H9 (cell line): ENCODE data around the gene SELENOI. TPM values are rescaled to one million over a fixed set of nuclear protein-coding genes. Genes with fewer than 3 reads are reported as not detected.

ENCODE experiments used
- DNase-seq: peaks from one replicate; pipeline ENCODE4 v3.0.0-alpha.2; 2017
- H2AFZ ChIP-seq: one replicate; pipeline ENCODE4 v1.6.1; 2013; ENCODE audit warnings: mild to moderate bottlenecking, low read length, control low read depth, moderate library complexity
- H2AK5ac ChIP-seq: 2 replicates; pipeline ENCODE4 v1.6.1; 2013; ENCODE audit warnings: low read length, control low read depth, mixed read lengths; ENCODE audit not compliant: insufficient read length
- H2BK120ac ChIP-seq: one replicate; pipeline ENCODE4 v1.6.1; 2013; ENCODE audit warnings: low read depth, mild to moderate bottlenecking, low read length, control low read depth, inconsistent platforms; ENCODE audit not compliant: poor library complexity, severe bottlenecking
- H2BK12ac ChIP-seq: 2 replicates; pipeline ENCODE4 v1.6.1; 2013; ENCODE audit warnings: low read length, control low read depth, mixed read lengths, low read depth; ENCODE audit not compliant: insufficient read length
- H2BK15ac ChIP-seq: 2 replicates; pipeline ENCODE4 v1.6.1; 2013; ENCODE audit warnings: low read depth, low read length, control low read depth
- H2BK20ac ChIP-seq: one replicate; pipeline ENCODE4 v1.6.1; 2013; ENCODE audit warnings: low read depth, mild to moderate bottlenecking, low read length, control low read depth, inconsistent platforms; ENCODE audit not compliant: poor library complexity, severe bottlenecking
- H2BK5ac ChIP-seq: 2 replicates; pipeline ENCODE4 v1.6.1; 2013; ENCODE audit warnings: low read length, control low read depth, mixed read lengths; ENCODE audit not compliant: insufficient read length
- H3K14ac ChIP-seq: 2 replicates; pipeline ENCODE4 v1.6.1; 2013; ENCODE audit warnings: low read length, control low read depth; ENCODE audit not compliant: insufficient read depth
- H3K18ac ChIP-seq: 2 replicates; pipeline ENCODE4 v1.6.1; 2013; ENCODE audit warnings: low read depth, mild to moderate bottlenecking, mixed read lengths, low read length, control low read depth; ENCODE audit not compliant: insufficient read length
- H3K23ac ChIP-seq: 2 replicates; pipeline ENCODE4 v1.6.1; 2013; ENCODE audit warnings: low read length, control low read depth, mixed read lengths, low read depth; ENCODE audit not compliant: insufficient read length
- H3K23me2 ChIP-seq: 2 replicates; pipeline ENCODE4 v1.6.1; 2013; ENCODE audit warnings: low read depth, mild to moderate bottlenecking, mixed read lengths, low read length, control low read depth; ENCODE audit not compliant: insufficient read length, poor library complexity, severe bottlenecking
- H3K27ac ChIP-seq: 2 replicates; pipeline ENCODE4 v1.5.1; 2013; ENCODE audit warnings: low read length, control low read depth, mixed read lengths, low read depth; ENCODE audit not compliant: insufficient read length
- H3K27me3 ChIP-seq: 2 replicates; pipeline ENCODE4 v1.6.1; 2013; ENCODE audit warnings: low read length, control low read depth, inconsistent platforms; ENCODE audit not compliant: insufficient read depth
- H3K4ac ChIP-seq: 2 replicates; pipeline ENCODE4 v1.6.1; 2013; ENCODE audit warnings: low read depth, mild to moderate bottlenecking, control low read depth, inconsistent platforms, low read length, moderate library complexity
- H3K4me1 ChIP-seq: 2 replicates; pipeline ENCODE4 v1.6.1; 2013; ENCODE audit warnings: low read length, control low read depth, inconsistent platforms; ENCODE audit not compliant: insufficient read depth
- H3K4me2 ChIP-seq: 2 replicates; pipeline ENCODE4 v1.6.1; 2013; ENCODE audit warnings: low read length, control low read depth, mixed read lengths; ENCODE audit not compliant: insufficient read length, insufficient read depth
- H3K56ac ChIP-seq: 2 replicates; pipeline ENCODE4 v1.6.1; 2013; ENCODE audit warnings: low read depth, mild to moderate bottlenecking, mixed read lengths, low read length, control low read depth; ENCODE audit not compliant: insufficient read length
- H3K79me1 ChIP-seq: 2 replicates; pipeline ENCODE4 v1.6.1; 2013; ENCODE audit warnings: low read depth, mild to moderate bottlenecking, moderate library complexity, low read length, control low read depth, inconsistent platforms; ENCODE audit not compliant: insufficient read depth, poor library complexity, severe bottlenecking
- H3K79me2 ChIP-seq: 2 replicates; pipeline ENCODE4 v1.6.1; 2013; ENCODE audit warnings: low read length, control low read depth, inconsistent platforms; ENCODE audit not compliant: insufficient read depth
- H3K9ac ChIP-seq: 2 replicates; pipeline ENCODE4 v1.6.1; 2013; ENCODE audit warnings: low read length, control low read depth, mixed read lengths; ENCODE audit not compliant: insufficient read length; ENCODE audit errors: extremely low read depth
- H3K9me3 ChIP-seq: one replicate; pipeline ENCODE4 v1.6.1; 2013; ENCODE audit warnings: low read depth, low read length, inconsistent platforms; ENCODE audit not compliant: control insufficient read depth
- H3T11ph ChIP-seq: one replicate; pipeline ENCODE4 v1.6.1; 2013; ENCODE audit warnings: mild to moderate bottlenecking, low read length, control low read depth, inconsistent platforms
- H4K20me1 ChIP-seq: one replicate; pipeline ENCODE4 v1.6.1; 2013; ENCODE audit not compliant: control insufficient read depth, insufficient read length, insufficient read depth
- H4K5ac ChIP-seq: 2 replicates; pipeline ENCODE4 v1.6.1; 2013; ENCODE audit warnings: low read depth, mild to moderate bottlenecking, mixed read lengths, low read length, control low read depth; ENCODE audit not compliant: insufficient read length
- H4K8ac ChIP-seq: replicated peaks from 2 replicates; pipeline ENCODE4 v1.6.1; 2013; ENCODE audit warnings: low read length, control low read depth, mixed read lengths, low read depth; ENCODE audit not compliant: insufficient read length
- H4K91ac ChIP-seq: 2 replicates; pipeline ENCODE4 v1.6.1; 2013; ENCODE audit warnings: low read depth, mild to moderate bottlenecking, moderate library complexity, mixed read lengths, low read length, control low read depth; ENCODE audit not compliant: insufficient read length
- H3K27ac Mint-ChIP-seq, 3 experiments: 2 replicates in 2 of 3; 3 replicates in 1 of 3; pipeline ENCODE4 v1.8.0; 2020 to 2021; ENCODE audit warnings: mixed read lengths in 3 of 3, mild to moderate bottlenecking in 1 of 3, moderate library complexity in 1 of 3
- H3K27me3 Mint-ChIP-seq: 2 replicates; pipeline ENCODE4 v1.8.0; 2021; ENCODE audit warnings: low read depth, mild to moderate bottlenecking, moderate library complexity, mixed read lengths
- H3K36me3 Mint-ChIP-seq, 3 experiments: 2 replicates in 2 of 3; 3 replicates in 1 of 3; pipeline ENCODE4 v1.8.0; 2020 to 2021; ENCODE audit warnings: low read depth in 3 of 3, mixed read lengths in 3 of 3; ENCODE audit not compliant: insufficient read depth in 1 of 3
- H3K4me1 Mint-ChIP-seq, 2 experiments: 2 replicates each; pipeline ENCODE4 v1.8.0; 2020; ENCODE audit warnings: mixed read lengths in 2 of 2
- H3K4me3 Mint-ChIP-seq, 2 experiments: 2 replicates in 1 of 2; 3 replicates in 1 of 2; pipeline ENCODE4 v1.8.0; 2020 to 2021; ENCODE audit warnings: mild to moderate bottlenecking in 2 of 2, mixed read lengths in 2 of 2, moderate library complexity in 1 of 2
- H3K9me3 Mint-ChIP-seq, 2 experiments: 2 replicates in 1 of 2; 3 replicates in 1 of 2; pipeline ENCODE4 v1.8.0; 2020; ENCODE audit warnings: mild to moderate bottlenecking in 2 of 2, mixed read lengths in 2 of 2, moderate library complexity in 1 of 2
- CTCF ChIP-seq: fragments of 200-600 bp; sonication (generic); conservative IDR thresholded peaks from 3 replicates; pipeline ENCODE4 v1.8.0; 2021; ENCODE audit warnings: antibody characterized with exemption, mild to moderate bottlenecking
- WGBS: extraction: QIAGEN DNeasy Blood & Tissue Kit; methylation state at CpG from one replicate; pipeline ENCODE4 v1.1.7; 2013; ENCODE audit warnings: missing lambda C conversion rate, low lambda C conversion rate, mixed read lengths; ENCODE audit not compliant: insufficient read length; ENCODE audit errors: extremely low coverage; 5-methylcytosine and 5-hydroxymethylcytosine counted together
- total RNA-seq: library from RNA; stranded (reverse); gene quantifications from 2 replicates; pipeline ENCODE4 v1.2.1, GENCODE V29; 2021

The SELENOI gene
- total RNA-seq, 1 experiment from 2014 or later = 41.9 TPM

DNA sequence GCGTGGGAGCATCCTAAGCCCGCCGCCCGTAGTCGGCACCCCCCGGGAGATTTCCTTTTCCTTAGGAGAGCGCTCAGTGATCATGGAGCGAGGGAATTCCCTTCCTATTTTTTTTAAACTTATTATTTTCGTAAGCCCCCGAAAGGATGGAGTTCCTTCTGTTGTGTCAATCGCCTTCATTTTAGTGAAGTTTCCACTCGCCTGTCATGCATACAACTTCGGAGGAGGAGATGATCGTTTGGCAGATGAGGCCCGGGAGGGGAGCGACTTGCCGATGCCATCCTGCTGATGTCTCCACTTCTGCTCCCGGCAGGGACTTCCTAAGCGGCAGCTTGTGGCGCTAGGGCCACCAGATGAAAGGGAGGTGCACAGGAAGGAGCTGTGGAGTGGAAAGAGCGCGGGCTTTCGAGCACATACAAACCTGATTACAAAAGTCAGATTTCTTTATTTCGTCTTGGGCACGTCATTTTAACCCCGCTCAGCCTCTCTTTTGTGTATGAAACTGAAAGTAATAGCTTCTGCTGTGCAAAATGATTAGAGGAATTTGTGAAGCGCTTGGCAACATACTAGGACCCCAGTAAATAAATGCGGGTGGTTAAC lies 611 bp downstream of the SELENOI start, which contains the start of gene ADGRF3:
Gene ADGRF3, minus strand, starts transcription at position 336 of the 600 bp plus-strand sequence. CDS start 555 bp downstream, outside the sequence.
- Histone ChIP-seq H3K9ac (peak within 1 kb of the TSS; percentile 95), H3K23me2 (peaks cover 13% of the 10 kb centered on the region), H4K5ac (no peak within 1 kb of the TSS), H4K8ac (no peak within 1 kb of the TSS), H3K4ac (no peak within 1 kb of the TSS), H2BK120ac (no peak within 1 kb of the TSS), H3K79me2 (peaks cover 20% of the 10 kb centered on the region; the same call in 1 of the 2 replicates), H4K91ac (no peak within 1 kb of the TSS), H3K18ac (peak within 1 kb of the TSS; percentile 82), H2AK5ac (no peak within 1 kb of the TSS), H4K20me1 (no peaks in the 10 kb centered on the region), H3K23ac (no peak within 1 kb of the TSS), H3K27ac (peak within 1 kb of the TSS; percentile 68), H3K79me1 (peaks cover 2% of the 10 kb centered on the region), H2BK20ac (no peak within 1 kb of the TSS), H2BK15ac (no peak within 1 kb of the TSS), H3K27me3 (no peaks in the 10 kb centered on the region), H3K4me2 (peak within 1 kb of the TSS; percentile 75), H2BK5ac (no peak within 1 kb of the TSS), H2BK12ac (no peak within 1 kb of the TSS), H3K56ac (no peak within 1 kb of the TSS), H2AFZ (no peak within 1 kb of the TSS), H3K4me1 (peaks cover 2% of the 10 kb centered on the region), H3K9me3 (no peaks in the 10 kb centered on the region), H3T11ph (no peak within 1 kb of the TSS), H3K14ac (0 out of 2 replicates have a peak within 1 kb of the TSS, but pooled peaks have one; percentile 0)
- peak; percentile 46 for DNase-seq
- H3K36me3 Mint-ChIP-seq = peaks cover 0 to 7% (median 2%) of the 10 kb centered on the region in 3 experiments; a peak in 4 of 7 replicates
- H3K27ac Mint-ChIP-seq = peak within 1 kb of the TSS; percentile 99
- H3K4me1 Mint-ChIP-seq = peaks cover 21 to 22% of the 10 kb centered on the region in 2 experiments
- no peak for TF ChIP-seq CTCF
- H3K4me3 Mint-ChIP-seq = peak within 1 kb of the TSS; percentile 97 to 98
- H3K27me3 Mint-ChIP-seq = no peaks in the 10 kb centered on the region
- no CpG with 5 or more reads among the region's 28 CpGs for WGBS
- no peaks in the 10 kb centered on the region for H3K9me3 Mint-ChIP-seq
